Breast epithelium (tissue), 4 donors: ENCODE data around the gene MIS12. TPM values are rescaled to one million over a fixed set of nuclear protein-coding genes. Genes with fewer than 3 reads are reported as not detected.

ENCODE experiments used
- DNase-seq, 2 donors: peaks; one replicate each; pipeline ENCODE4 v3.0.0-alpha.2; 2019; ENCODE audit warnings: low spot score in 2 of 2
- H3K27ac ChIP-seq, 2 donors: fragments of 200-600 bp; sonication (generic) in 1 of 2; one replicate each; pipeline ENCODE4 v1.5.1; 2016 to 2019; ENCODE audit warnings: mild to moderate bottlenecking in 1 of 2
- H3K27me3 ChIP-seq, 2 donors: fragments of 200-600 bp; sonication (generic) in 1 of 2; one replicate each; pipeline versions ENCODE4 v1.5.1 to v1.6.0; 2017 to 2019; ENCODE audit warnings: control low read depth in 1 of 2, mild to moderate bottlenecking in 1 of 2
- H3K36me3 ChIP-seq: fragments of 200-600 bp; one replicate; pipeline ENCODE4 v1.5.1; 2019
- H3K4me1 ChIP-seq, 2 donors: fragments of 200-600 bp; sonication (generic); one replicate each; pipeline ENCODE4 v1.5.1; 2016 to 2019; ENCODE audit warnings: control low read depth in 1 of 2
- H3K4me3 ChIP-seq, 3 donors: fragments of 200-600 bp; sonication (generic); 1 replicate in 2 of 3; 2 replicates in 1 of 3; pipeline ENCODE4 v1.5.1; 2016 to 2019; ENCODE audit warnings: mild to moderate bottlenecking in 3 of 3, moderate library complexity in 2 of 3
- H3K9me3 ChIP-seq, 2 donors: fragments of 200-600 bp; sonication (generic) in 1 of 2; one replicate each; pipeline ENCODE4 v1.5.1; 2016 to 2019; ENCODE audit warnings: control low read depth in 1 of 2
- POLR2A ChIP-seq: fragments of 450-650 bp; IDR thresholded peaks from one replicate; pipeline ENCODE4 v1.6.1; 2016; ENCODE audit warnings: antibody characterized with exemption, mild to moderate bottlenecking, moderate library complexity
- POLR2AphosphoS5 ChIP-seq, 3 donors: sonication (generic); formaldehyde crosslinking; IDR thresholded peaks; one replicate each; pipeline ENCODE4 v1.6.1; 2017; ENCODE audit warnings: antibody characterized with exemption in 3 of 3
- intact Hi-C: fragments of 100-400 bp; cut with DNase I; formaldehyde crosslinking; loops from one replicate; pipeline ENCODE4 v1.15.1; 2023; ENCODE audit warnings: low total_unique reads
- total RNA-seq, 3 donors: library from RNA; depleted of rRNA; stranded (reverse); fragments of >200 nt; gene quantifications; one replicate each; pipeline ENCODE4 v1.1.0, GENCODE V29; 2016
- TF ChIP-seq, protein P1 (sequence below), 3 donors: fragments of 450-650 bp; IDR thresholded peaks; one replicate each; pipeline ENCODE4 v1.5.1; 2016 to 2017; ENCODE audit warnings: antibody characterized with exemption in 3 of 3, mild to moderate bottlenecking in 3 of 3, moderate library complexity in 3 of 3

MIS12 gene
- total RNA-seq, 3 donors from 2014 or later: 12.3 to 16.5 (median 14.1) TPM

DNA sequence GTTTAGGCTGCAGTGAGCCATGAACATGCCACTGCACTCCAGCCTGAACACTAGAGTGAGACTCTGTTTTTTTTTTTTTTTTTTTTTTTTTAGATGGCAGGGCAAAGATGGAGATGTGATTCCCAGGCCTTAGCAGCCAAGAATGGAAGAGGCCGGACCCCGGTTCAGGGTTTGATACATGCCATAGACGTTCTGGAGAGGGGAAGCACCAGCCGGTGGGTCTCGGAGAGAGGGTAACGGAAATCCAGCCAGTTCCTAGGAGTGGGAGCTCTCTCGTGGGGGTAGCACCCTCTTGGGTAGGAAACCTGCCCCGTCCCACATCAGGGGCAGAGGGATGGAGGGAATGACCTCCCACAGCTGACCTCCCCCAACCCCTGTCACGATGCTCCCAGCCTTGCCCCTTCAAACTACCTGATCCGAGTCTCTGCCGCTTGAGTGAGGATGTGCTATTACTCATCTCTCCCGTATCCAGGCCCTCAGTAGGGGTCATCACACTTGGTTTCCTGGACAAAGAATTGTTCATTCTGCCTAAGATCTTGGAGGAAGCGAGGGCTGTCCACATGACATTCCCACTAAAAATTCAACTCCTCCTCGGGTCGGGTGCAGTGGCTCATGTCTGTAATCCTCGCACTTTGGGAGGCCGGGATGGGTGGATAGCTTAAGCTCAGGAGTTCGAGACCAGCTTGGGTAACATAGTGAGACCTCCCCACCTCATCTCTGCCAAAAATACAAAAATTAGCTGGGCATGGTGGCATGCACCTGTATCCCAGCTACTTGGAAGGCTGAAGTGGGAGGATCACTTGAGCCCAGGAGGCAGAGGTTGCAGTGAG, 47.3 kb downstream of the MIS12 start:
- H3K4me1 ChIP-seq: no peaks in the 10 kb centered on the region
- DNase-seq: no peak
- H3K36me3 ChIP-seq: no peaks in the 10 kb centered on the region
- H3K27ac ChIP-seq: no peak overlapping the region
- no peak overlapping the region for H3K4me3 ChIP-seq
- H3K9me3 ChIP-seq: no peaks in the 10 kb centered on the region
- no peak for TF ChIP-seq POLR2AphosphoS5 (IDR thresholded peaks at IDR 0.05)
- no peak for TF ChIP-seq POLR2A
- TF ChIP-seq, protein P1, sequence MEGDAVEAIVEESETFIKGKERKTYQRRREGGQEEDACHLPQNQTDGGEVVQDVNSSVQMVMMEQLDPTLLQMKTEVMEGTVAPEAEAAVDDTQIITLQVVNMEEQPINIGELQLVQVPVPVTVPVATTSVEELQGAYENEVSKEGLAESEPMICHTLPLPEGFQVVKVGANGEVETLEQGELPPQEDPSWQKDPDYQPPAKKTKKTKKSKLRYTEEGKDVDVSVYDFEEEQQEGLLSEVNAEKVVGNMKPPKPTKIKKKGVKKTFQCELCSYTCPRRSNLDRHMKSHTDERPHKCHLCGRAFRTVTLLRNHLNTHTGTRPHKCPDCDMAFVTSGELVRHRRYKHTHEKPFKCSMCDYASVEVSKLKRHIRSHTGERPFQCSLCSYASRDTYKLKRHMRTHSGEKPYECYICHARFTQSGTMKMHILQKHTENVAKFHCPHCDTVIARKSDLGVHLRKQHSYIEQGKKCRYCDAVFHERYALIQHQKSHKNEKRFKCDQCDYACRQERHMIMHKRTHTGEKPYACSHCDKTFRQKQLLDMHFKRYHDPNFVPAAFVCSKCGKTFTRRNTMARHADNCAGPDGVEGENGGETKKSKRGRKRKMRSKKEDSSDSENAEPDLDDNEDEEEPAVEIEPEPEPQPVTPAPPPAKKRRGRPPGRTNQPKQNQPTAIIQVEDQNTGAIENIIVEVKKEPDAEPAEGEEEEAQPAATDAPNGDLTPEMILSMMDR (IDR thresholded peaks at IDR 0.05): no peak
- intact Hi-C loops: no loop called here
- no peaks in the 10 kb centered on the region for H3K27me3 ChIP-seq

DNA sequence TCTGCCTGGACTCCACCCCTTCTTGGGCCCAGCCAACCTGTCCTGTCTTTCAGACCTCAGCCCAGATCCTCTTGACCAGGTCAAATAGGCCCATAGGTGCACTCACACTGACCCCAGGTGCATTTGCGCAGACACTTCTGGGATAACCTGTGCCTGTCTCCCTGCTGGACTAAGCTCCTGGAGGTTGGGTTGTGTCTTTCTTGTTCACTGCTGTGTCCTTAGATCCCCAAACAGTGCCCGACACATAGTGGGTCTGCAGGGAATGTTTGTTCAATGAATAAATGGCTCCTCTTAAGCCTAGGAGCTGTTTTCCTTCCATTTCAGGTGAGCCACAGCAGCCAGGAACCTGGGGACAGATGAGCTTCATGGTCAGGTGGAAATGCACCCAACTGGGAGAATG, 49.1 kb downstream of the MIS12 start:
- DNase-seq: no peak
- no peak for TF ChIP-seq POLR2A
- TF ChIP-seq POLR2AphosphoS5 (IDR thresholded peaks at IDR 0.05): no peak
- TF ChIP-seq, protein P1 (IDR thresholded peaks at IDR 0.05): no peak
- Histone ChIP-seq H3K9me3 (no peaks in the 10 kb centered on the region), H3K27me3 (no peaks in the 10 kb centered on the region), H3K4me3 (no peak overlapping the region), H3K27ac (no peak overlapping the region), H3K36me3 (no peaks in the 10 kb centered on the region), H3K4me1 (no peaks in the 10 kb centered on the region)
- intact Hi-C loops: no loop called here

DNA sequence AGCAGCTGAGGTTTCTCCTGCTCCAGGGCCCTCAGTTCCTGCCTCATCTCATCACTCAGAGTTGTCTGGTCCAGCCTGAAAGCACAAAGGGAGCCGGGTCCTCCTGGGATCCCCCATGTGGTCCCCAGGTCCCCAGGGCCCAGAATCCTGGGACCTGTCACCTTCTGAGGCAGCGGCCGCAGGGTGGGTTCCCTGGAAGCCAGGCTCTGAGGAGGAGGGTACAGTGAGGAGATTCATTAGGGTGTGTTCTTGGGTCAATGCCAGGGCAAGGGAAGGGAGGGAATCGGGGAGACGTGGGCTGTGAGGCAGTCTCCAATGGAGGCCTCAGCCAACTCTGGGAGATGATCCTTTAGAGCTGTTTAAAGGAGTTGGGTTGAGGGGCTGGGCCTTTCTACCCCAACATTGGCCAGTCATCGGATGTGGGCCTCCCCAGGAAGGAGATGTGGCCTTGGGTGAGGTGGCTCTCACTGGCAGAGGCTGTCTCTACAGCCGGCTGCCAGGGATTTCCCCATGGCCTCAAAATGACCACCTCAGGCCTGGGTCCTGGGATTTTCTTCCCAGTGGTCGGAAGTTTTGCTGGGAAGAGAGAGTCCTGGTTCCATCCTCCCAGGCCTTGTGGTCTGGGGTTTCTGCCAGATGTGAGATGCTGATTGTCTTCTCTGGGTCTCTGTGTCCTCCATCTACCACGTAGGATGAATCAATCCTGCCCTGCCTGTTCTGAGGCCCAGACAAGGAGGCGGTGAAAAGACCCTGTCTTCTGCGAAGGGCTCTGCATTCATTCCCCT, 50.7 kb downstream of the MIS12 start:
- no peak for DNase-seq
- H3K36me3 ChIP-seq: no peaks in the 10 kb centered on the region
- no peak overlapping the region for H3K27ac ChIP-seq

DNA sequence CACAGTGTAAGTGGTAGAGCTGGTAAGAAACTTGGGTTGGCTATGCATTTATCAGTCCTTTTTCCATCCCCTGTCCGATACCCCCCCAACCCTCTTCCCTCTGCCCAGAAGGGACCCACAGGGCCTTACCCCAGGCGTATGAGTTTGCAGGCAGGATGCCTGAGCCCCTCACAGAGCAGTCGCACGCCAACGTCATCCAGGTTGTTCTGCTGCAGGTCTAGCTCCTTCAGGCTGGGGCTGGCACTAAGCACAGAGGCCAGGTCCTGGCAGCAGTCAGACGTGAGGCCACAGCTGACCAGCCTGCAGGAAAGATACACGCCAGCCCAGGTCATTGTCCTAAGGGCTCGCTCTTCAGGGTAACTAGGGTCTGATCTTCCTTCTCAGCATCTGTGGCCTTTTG, 52.9 kb downstream of the MIS12 start:
- TF ChIP-seq POLR2A (no peak), POLR2AphosphoS5 (IDR thresholded peaks at IDR 0.05) (no peak)
- TF ChIP-seq, protein P1 (IDR thresholded peaks at IDR 0.05): no peak
- H3K27me3 ChIP-seq: no peaks in the 10 kb centered on the region
- DNase-seq: no peak
- H3K27ac ChIP-seq: no peak overlapping the region
- no peaks in the 10 kb centered on the region for H3K4me1 ChIP-seq
- intact Hi-C loops: no loop called here
- no peaks in the 10 kb centered on the region for H3K9me3 ChIP-seq
- H3K36me3 ChIP-seq: no peaks in the 10 kb centered on the region
- H3K4me3 ChIP-seq: no peak overlapping the region

More for the DNA sequence above, 50.7 kb downstream of the MIS12 start:
- no peak for TF ChIP-seq POLR2AphosphoS5 (IDR thresholded peaks at IDR 0.05)
- no peak for TF ChIP-seq POLR2A
- TF ChIP-seq, protein P1 (IDR thresholded peaks at IDR 0.05): no peak
- intact Hi-C loops: no loop called here
- Histone ChIP-seq H3K9me3 (no peaks in the 10 kb centered on the region), H3K4me1 (no peaks in the 10 kb centered on the region), H3K4me3 (no peak overlapping the region), H3K27me3 (no peaks in the 10 kb centered on the region)

DNA sequence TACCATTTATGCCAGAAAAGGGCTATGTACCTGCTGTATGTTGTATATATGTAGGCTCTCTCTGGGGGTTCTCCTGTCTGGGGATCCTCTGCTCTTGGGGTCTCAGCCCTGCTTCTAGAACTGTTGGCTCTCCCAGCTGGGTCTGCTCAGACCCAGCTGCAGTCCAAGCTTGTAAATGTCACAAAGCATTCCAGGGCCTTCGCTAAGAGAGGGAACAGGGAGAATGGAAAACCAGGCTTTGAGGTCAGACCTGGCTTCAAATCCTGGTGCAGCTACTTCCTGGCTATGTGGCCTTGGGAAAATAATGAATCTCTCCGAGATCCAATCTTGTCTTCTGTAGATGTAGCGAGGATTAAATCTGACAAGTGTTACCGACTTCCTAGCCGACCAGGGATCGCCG, 54.0 kb downstream of the MIS12 start:
- intact Hi-C loops: no loop called here
- TF ChIP-seq POLR2AphosphoS5 (IDR thresholded peaks at IDR 0.05): no peak
- TF ChIP-seq POLR2A: no peak
- TF ChIP-seq, protein P1 (IDR thresholded peaks at IDR 0.05): no peak
- Histone ChIP-seq H3K27me3 (no peaks in the 10 kb centered on the region), H3K4me3 (no peak overlapping the region), H3K9me3 (no peaks in the 10 kb centered on the region), H3K27ac (no peak overlapping the region), H3K36me3 (no peaks in the 10 kb centered on the region), H3K4me1 (no peaks in the 10 kb centered on the region)
- DNase-seq: no peak
